Measurements from ENCODE around the gene CCND3. TPM values are rescaled to one million over a fixed set of nuclear protein-coding genes. Genes with fewer than 3 reads are reported as not detected.

Gene CCND3
- total RNA-seq (2022) = 24.7 and 26.9 TPM in 2 replicates
- percentile 42 among the genes with signal in this experiment for Bru-seq, nascent RNA
- percentile 46 among the genes with signal in this experiment for BruChase-seq, experiment 1, labeled RNA remaining after a 2-hour chase
- percentile 46 among the genes with signal in this experiment for BruChase-seq, experiment 2, labeled RNA remaining after a 6-hour chase
- long read RNA-seq, transcript CCND3-203 (5 exons, 2,085 nt) = major isoform, 79 of 100 reads
- long read RNA-seq, partial matches to known transcripts = 7 of 100 reads
- long read RNA-seq, other reads (novel, unspliced or antisense) = 10 of 100 reads

- no peaks in the 10 kb centered on the region for H3K9me3 ChIP-seq
- H3K4me1 Mint-ChIP-seq (ENCODE audit: low read depth, unreplicated experiment) = peaks cover 17% of the 10 kb centered on the region
- ChIA-PET POLR2A (interaction anchor here (0.7 to 1.6 kb wide), 2 partner anchors 21 to 26 kb away, joined by 3 to 8 read pairs; partner anchors contain the start of genes BYSL and MED20), CTCF (interaction anchor here (0.8 to 4.0 kb wide), 4 partner anchors 20 to 140 kb away, joined by 3 to 18 read pairs (median 8); partner anchors contain the start of gene MED20)
- peak within 1 kb of the TSS; percentile 94 for H3K4me3 ChIP-seq (ENCODE audit: low read depth, low read length)
- H3K4me3 Mint-ChIP-seq (ENCODE audit: unreplicated experiment) = peak within 1 kb of the TSS; percentile 80
- peak; percentile 90 to 93 for DNase-seq
- intact Hi-C loops (cut with micrococcal nuclease; ENCODE audit: unreplicated experiment) = loop anchor here (1.0 to 2.0 kb wide), 2 partner anchors 21 to 103 kb away; partner anchors contain the start of genes BYSL and MED20
- peak within 1 kb of the TSS; percentile 86 for H3K27ac Mint-ChIP-seq (ENCODE audit: unreplicated experiment)
- H3K27me3 Mint-ChIP-seq (ENCODE audit: insufficient read depth, unreplicated experiment) = no peaks in the 10 kb centered on the region
- BruUV-seq (replicated peaks) = no TSS peak
- H3K4me1 ChIP-seq = peaks cover 17% of the 10 kb centered on the region
- no peaks in the 10 kb centered on the region for H3K27me3 ChIP-seq (replicated peaks; ENCODE audit: control insufficient read depth, insufficient read depth, low read length)
- H3K9me3 Mint-ChIP-seq (ENCODE audit: unreplicated experiment) = no peaks in the 10 kb centered on the region
- peaks cover 2% of the 10 kb centered on the region for H3K36me3 ChIP-seq (ENCODE audit: control insufficient read depth, insufficient read depth, low read length)
- no peak for TF ChIP-seq CTCF (IDR thresholded peaks at IDR 0.05; ENCODE audit: insufficient read depth in 1 of 2, low read depth in 1 of 2, low read length in 1 of 2, severe bottlenecking in 1 of 2, unreplicated experiment in 1 of 2)
- peaks cover 17% of the 10 kb centered on the region for H3K36me3 Mint-ChIP-seq (ENCODE audit: insufficient read depth, unreplicated experiment)
These were observed at the start of gene CCND3 for GRCh38 chr6:41941280-41942066. CCND3 (minus strand) TSS chr6:41941808; CDS start chr6:41941649, 159 bp downstream.

GRCh38 chr6:41986339-41986738, 44.7 kb upstream of the CCND3 start:
- Mint-ChIP-seq H3K36me3 (ENCODE audit: insufficient read depth, unreplicated experiment) (no peaks in the 10 kb centered on the region), H3K4me3 (ENCODE audit: unreplicated experiment) (no peak overlapping the region), H3K9me3 (ENCODE audit: unreplicated experiment) (peaks cover 9% of the 10 kb centered on the region), H3K4me1 (ENCODE audit: low read depth, unreplicated experiment) (peaks cover 7% of the 10 kb centered on the region), H3K27ac (ENCODE audit: unreplicated experiment) (no peak overlapping the region), H3K27me3 (ENCODE audit: insufficient read depth, unreplicated experiment) (no peaks in the 10 kb centered on the region)
- BruUV-seq (replicated peaks) = no TSS peak
- POLR2A ChIA-PET = no interaction called here
- intact Hi-C loops (cut with micrococcal nuclease; ENCODE audit: unreplicated experiment) = no loop called here
- no peak for DNase-seq
- no peak for TF ChIP-seq CTCF (IDR thresholded peaks at IDR 0.05; ENCODE audit: insufficient read depth in 1 of 2, low read depth in 1 of 2, low read length in 1 of 2, severe bottlenecking in 1 of 2, unreplicated experiment in 1 of 2)
- Histone ChIP-seq H3K36me3 (ENCODE audit: control insufficient read depth, insufficient read depth, low read length) (no peaks in the 10 kb centered on the region), H3K9me3 (no peaks in the 10 kb centered on the region), H3K4me1 (peaks cover 7% of the 10 kb centered on the region), H3K4me3 (ENCODE audit: low read depth, low read length) (no peak overlapping the region), H3K27me3 (replicated peaks; ENCODE audit: control insufficient read depth, insufficient read depth, low read length) (no peaks in the 10 kb centered on the region)
- CTCF ChIA-PET = no interaction called here

GRCh38 chr6:41984623-41985022, 43.0 kb upstream of the CCND3 start:
- Histone ChIP-seq H3K4me1 (peaks cover 7% of the 10 kb centered on the region), H3K9me3 (no peaks in the 10 kb centered on the region), H3K36me3 (ENCODE audit: control insufficient read depth, insufficient read depth, low read length) (no peaks in the 10 kb centered on the region), H3K4me3 (ENCODE audit: low read depth, low read length) (no peak overlapping the region), H3K27me3 (replicated peaks; ENCODE audit: control insufficient read depth, insufficient read depth, low read length) (no peaks in the 10 kb centered on the region)
- Mint-ChIP-seq H3K27me3 (ENCODE audit: insufficient read depth, unreplicated experiment) (no peaks in the 10 kb centered on the region), H3K4me1 (ENCODE audit: low read depth, unreplicated experiment) (peaks cover 7% of the 10 kb centered on the region), H3K27ac (ENCODE audit: unreplicated experiment) (no peak overlapping the region), H3K9me3 (ENCODE audit: unreplicated experiment) (no peaks in the 10 kb centered on the region), H3K4me3 (ENCODE audit: unreplicated experiment) (no peak overlapping the region), H3K36me3 (ENCODE audit: insufficient read depth, unreplicated experiment) (no peaks in the 10 kb centered on the region)
- no TSS peak for BruUV-seq (replicated peaks)
- CTCF ChIA-PET = interaction anchor here (0.5 kb wide), 1 partner anchor 66 kb away, joined by 4 read pairs; no protein-coding TSS in a partner anchor
- POLR2A ChIA-PET = no interaction called here
- TF ChIP-seq CTCF (IDR thresholded peaks at IDR 0.05; ENCODE audit: insufficient read depth in 1 of 2, low read depth in 1 of 2, low read length in 1 of 2, severe bottlenecking in 1 of 2, unreplicated experiment in 1 of 2) = no peak
- no peak for DNase-seq
- intact Hi-C loops (cut with micrococcal nuclease; ENCODE audit: unreplicated experiment) = no loop called here
